Activated T-cell treated with anti-CD3 and anti-CD28 coated beads, Interleukin-2, amount 50 U/mL, for 72 hours (primary cell): ENCODE measurements around the gene MED15. TPM values are rescaled to one million over a fixed set of nuclear protein-coding genes. Genes with fewer than 3 reads are reported as not detected.
"Not testable (repeated sequence)": the region's sequence is repeated elsewhere in the genome, so short reads cannot be mapped to it uniquely, and the experiment has no call there.

Source experiments
- ATAC-seq, 2 donors: fragments of 150-1000 bp; cut with Tn5 transposase; replicated peaks in 1 of 2; 2 replicates each; pipeline ENCODE4 v1.10.0; 2021; ENCODE audit warnings: moderate library complexity in 2 of 2, mild to moderate bottlenecking in 1 of 2
- DNase-seq, 2 donors: peaks; one replicate each; pipeline ENCODE4 v3.0.0; 2021 to 2022; ENCODE audit warnings: mixed read lengths in 1 of 2
- H3K27ac Mint-ChIP-seq: one replicate; pipeline ENCODE4 v1.8.0; 2022; ENCODE audit warnings: mild to moderate bottlenecking, moderate library complexity, mixed read lengths
- H3K27me3 Mint-ChIP-seq: one replicate; pipeline ENCODE4 v1.8.0; 2022; ENCODE audit warnings: low read depth, mixed read lengths
- H3K36me3 Mint-ChIP-seq, 2 donors: one replicate each; pipeline ENCODE4 v1.8.0; 2022; ENCODE audit warnings: mixed read lengths in 2 of 2, mild to moderate bottlenecking in 1 of 2; ENCODE audit not compliant: insufficient read depth in 2 of 2
- H3K4me1 Mint-ChIP-seq: one replicate; pipeline ENCODE4 v1.8.0; 2022; ENCODE audit warnings: low read depth, mixed read lengths
- H3K4me3 Mint-ChIP-seq, 2 donors: one replicate each; pipeline ENCODE4 v1.8.0; 2022; ENCODE audit warnings: mild to moderate bottlenecking in 2 of 2, mixed read lengths in 2 of 2, moderate library complexity in 2 of 2
- H3K9me3 Mint-ChIP-seq, 2 donors: one replicate each; pipeline ENCODE4 v1.8.0; 2022; ENCODE audit warnings: mixed read lengths in 2 of 2
- total RNA-seq, 2 donors: library from RNA; stranded (reverse); gene quantifications; one replicate each; pipeline ENCODE4 v1.2.3, GENCODE V29; 2022

Gene MED15
- total RNA-seq, 2 donors from 2014 or later, result 106 to 113 TPM

DNA sequence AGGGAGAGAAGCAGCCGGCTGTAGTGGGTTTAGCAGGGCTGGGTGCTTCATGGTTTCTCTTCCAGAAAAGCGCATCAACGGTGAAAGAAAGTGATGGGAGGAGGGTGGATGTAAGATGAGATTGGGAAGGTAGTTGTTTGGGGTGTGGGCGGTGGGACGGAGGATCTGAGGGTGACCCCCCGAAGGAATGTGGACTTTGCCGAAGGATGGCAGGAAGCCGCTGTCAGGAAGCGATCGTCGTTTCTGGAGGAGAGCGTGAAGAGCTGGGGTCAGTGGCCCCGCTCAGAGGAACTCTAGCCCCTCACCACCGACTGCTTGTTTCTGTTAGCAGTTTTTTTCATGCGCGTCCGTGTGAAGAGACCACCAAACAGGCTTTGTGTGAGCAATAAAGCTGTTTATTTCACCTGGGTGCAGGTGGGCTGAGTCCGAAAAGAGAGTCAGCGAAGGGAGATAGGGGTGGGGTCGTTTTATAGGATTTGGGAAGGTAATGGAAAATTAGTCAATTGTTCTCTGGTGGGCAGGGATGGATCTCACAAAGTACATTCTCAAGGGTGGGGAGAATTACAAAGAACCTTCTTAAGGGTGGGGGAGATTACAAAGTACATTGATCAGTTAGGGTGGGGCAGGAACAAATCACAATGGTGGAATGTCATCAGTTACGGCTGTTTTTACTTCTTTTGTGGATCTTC lies 801 bp downstream of the MED15 start:
- peak in 1 of 2 donors; percentile 12 for ATAC-seq

DNA sequence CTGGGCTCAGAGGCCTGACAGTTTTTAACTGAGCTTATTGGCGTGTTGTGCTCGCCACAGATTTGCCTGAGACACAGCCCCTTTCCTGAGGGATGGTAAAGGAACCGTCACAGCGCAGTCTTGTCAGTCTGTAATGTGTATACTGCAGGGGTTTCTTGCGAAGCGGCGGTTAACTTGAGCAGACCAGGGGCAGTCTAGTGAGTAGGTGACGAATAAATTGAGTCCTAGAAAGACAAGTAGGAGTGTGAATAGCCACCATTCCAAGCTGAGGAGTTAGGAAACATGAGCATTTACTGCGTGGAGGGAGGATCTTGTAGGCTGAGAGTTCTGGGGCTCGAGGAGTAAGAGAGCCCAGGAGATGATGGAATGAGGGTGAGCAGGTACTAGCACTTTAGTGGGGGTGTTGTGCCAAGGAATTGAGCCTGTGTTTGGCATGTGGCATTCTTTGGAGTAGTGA lies 1.4 kb downstream of the MED15 start:
- Mint-ChIP-seq H3K27ac (peak overlapping the region; percentile 97), H3K9me3 (no peaks in the 10 kb centered on the region), H3K4me1 (peaks cover 66% of the 10 kb centered on the region), H3K36me3 (peaks cover 10 to 13% of the 10 kb centered on the region in 2 donors), H3K4me3 (peak overlapping the region; percentile 84 to 99), H3K27me3 (no peaks in the 10 kb centered on the region)
- DNase-seq (no peak), ATAC-seq (no peak)

More for the DNA sequence above, 801 bp downstream of the MED15 start:
- H3K27me3 Mint-ChIP-seq, H3K9me3 Mint-ChIP-seq, DNase-seq: not testable (repeated sequence)
- peaks cover 59% of the 10 kb centered on the region for H3K4me1 Mint-ChIP-seq
- H3K36me3 Mint-ChIP-seq, result peaks cover 10 to 13% of the 10 kb centered on the region in 2 donors
- H3K27ac Mint-ChIP-seq, result peak overlapping the region; percentile 97
- peak overlapping the region; percentile 84 to 99 for H3K4me3 Mint-ChIP-seq

DNA sequence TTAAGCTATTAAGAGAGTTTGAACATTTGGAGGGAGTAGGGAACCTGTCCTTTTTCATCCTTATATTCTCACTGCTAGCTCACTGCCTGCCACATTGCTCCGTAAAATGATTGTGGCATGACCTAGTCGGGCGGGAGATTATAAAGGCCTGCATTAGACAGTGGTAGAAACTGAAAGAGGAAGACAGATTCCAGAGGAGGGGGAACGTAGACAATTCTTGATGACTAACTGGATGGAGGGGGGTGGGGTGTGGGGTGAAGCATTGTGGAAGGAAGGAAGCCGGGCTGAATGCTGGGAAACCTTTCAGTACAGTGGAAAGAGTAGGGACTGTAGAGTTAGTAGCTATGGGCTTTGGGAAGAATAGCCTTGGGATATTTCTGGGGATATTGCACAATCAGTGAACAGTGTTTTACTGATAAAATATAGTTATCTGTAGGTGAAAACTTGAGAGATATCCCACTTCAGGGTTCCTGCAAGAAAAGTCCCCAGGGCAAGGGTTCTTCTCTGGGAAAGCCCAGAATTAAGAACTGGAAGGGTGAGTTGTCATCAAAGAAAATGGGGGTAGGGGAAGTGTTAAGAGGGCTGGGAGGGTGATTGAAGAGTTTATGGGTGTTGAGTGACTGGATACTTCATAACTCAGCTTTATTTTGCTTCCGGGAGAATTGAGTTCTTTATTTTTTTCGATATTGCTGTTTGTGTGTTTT lies 2.1 kb downstream of the MED15 start:
- peak; percentile 38 to 48 for DNase-seq
- no peaks in the 10 kb centered on the region for H3K9me3 Mint-ChIP-seq
- peak; percentile 15 to 18 for ATAC-seq
- peaks cover 10 to 16% of the 10 kb centered on the region in 2 donors for H3K36me3 Mint-ChIP-seq
- no peaks in the 10 kb centered on the region for H3K27me3 Mint-ChIP-seq
- peak overlapping the region; percentile 97 for H3K27ac Mint-ChIP-seq
- peak overlapping the region; percentile 84 to 99 for H3K4me3 Mint-ChIP-seq
- peaks cover 72% of the 10 kb centered on the region for H3K4me1 Mint-ChIP-seq

DNA sequence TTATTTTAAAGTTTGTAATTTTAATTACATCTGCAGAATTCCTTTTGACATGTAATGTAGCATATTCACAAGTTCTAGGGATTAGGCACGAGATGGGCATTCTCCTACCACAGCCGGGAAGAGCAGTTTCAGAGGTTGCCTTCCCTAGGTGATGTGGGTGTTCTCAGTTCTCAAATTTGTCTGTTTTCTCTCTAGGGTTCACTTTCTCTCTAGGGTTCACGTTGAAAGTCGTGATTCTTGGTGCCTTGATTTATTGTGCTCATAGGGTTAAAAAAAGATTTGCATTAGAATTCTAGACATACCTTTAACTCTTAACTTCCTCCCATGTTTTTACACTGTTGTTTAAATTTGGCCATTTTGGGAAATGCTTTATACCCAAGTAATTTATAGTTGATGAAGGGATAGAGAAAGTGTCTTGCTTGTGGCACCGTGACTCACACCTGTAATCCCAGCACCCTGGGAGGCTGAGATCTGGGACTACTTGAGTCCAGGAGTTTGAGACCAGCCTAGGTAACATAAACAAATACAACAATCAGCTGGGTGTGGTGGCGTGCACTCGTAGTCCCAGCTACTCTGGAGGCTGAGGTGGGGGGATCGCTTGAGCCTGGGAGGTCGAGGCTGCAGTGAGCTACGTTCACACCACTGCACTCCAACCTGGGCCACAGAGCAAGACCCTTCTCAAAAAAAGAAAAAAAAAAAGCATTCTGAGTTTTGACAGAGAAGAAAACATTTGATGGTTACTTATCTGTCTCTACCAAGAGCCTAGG lies 3.6 kb downstream of the MED15 start:
- Mint-ChIP-seq H3K27me3 (no peaks in the 10 kb centered on the region), H3K4me1 (peaks cover 83% of the 10 kb centered on the region), H3K36me3 (peaks cover 10 to 16% of the 10 kb centered on the region in 2 donors), H3K4me3 (peak overlapping the region; percentile 84 to 99), H3K9me3 (no peaks in the 10 kb centered on the region), H3K27ac (peak overlapping the region; percentile 51)
- DNase-seq, result no peak
- no peak for ATAC-seq

DNA sequence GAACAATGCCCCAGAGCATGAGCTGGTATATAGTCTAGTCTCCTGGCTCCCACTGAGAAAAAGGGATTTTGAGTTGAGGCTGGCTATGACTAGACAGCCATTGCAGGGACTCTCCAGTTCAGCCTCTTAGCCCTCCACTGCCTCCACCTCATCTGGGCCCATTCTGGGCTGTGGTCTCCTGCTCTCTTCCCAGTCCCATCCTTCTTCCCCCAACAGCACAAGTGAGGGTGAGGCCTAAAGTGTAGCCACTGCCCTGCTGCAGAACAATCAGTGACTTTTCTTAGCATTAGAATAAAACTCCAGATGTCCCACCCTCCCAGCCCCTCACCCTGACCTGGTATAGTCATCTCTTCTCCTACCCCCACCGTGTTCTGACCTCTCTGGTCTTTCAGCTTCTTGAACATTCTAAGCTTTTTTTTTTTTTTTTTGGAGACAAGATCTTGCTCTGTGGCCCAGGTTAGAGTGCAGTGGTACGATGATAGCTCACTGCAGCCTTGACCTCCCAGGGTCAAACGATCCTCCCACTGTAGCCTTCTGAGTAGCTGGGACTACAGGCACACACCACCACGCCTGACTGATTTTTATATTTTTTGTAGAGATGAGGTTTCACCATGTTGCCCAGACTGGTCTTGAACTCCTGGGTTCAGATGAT lies 4.3 kb downstream of the MED15 start:
- no peaks in the 10 kb centered on the region for H3K9me3 Mint-ChIP-seq
- DNase-seq (no peak), ATAC-seq (no peak)
- peak overlapping the region; percentile 24 to 72 for H3K4me3 Mint-ChIP-seq
- peaks cover 10 to 16% of the 10 kb centered on the region in 2 donors for H3K36me3 Mint-ChIP-seq
- H3K4me1 Mint-ChIP-seq, result peaks cover 88% of the 10 kb centered on the region
- peak overlapping the region; percentile 96 for H3K27ac Mint-ChIP-seq
- H3K27me3 Mint-ChIP-seq, result no peaks in the 10 kb centered on the region

DNA sequence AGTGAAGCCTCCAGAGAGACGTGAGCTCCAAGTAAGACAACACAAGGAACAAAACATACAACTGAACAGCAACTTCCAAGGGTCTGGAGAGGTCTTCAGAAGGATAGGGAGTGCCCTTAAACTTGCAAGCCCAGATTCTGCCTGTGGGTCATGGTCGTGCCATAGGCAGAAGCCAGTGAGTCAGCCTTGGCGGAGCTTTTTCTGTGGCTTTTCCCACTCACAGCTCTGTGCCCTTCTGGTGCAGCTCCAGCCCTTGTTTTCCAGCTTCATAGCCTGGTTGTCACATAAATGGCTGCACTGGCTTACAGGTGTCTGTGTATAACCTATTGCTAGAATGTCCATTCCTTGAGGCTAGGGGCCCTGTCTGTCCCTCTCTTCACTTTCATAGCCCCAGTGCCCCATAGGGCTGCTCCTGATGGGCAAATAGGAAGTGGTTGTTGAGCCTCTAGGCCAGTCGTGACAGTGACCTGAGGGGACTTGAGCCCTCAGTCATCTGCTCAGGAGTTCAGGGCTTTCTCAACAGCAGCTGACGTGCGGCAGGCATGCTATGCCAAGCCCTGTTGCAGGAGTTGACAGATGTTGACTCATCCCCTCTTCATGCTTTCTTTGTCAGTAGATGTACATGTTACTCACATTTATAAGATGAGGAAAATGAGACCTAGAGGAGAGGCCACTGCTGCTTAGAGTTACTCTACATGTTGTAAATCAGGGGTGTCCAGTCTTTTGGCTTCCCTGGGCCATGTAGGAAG lies 7.4 kb downstream of the MED15 start:
- Mint-ChIP-seq H3K27me3 (no peaks in the 10 kb centered on the region), H3K9me3 (no peaks in the 10 kb centered on the region), H3K4me3 (peak overlapping the region; percentile 14 to 35), H3K4me1 (peaks cover 91% of the 10 kb centered on the region), H3K27ac (peak overlapping the region; percentile 75), H3K36me3 (peaks cover 2 to 14% of the 10 kb centered on the region in 2 donors)
- ATAC-seq (peak; percentile 73 to 75), DNase-seq (peak in 1 of 2 donors; percentile 18)

DNA sequence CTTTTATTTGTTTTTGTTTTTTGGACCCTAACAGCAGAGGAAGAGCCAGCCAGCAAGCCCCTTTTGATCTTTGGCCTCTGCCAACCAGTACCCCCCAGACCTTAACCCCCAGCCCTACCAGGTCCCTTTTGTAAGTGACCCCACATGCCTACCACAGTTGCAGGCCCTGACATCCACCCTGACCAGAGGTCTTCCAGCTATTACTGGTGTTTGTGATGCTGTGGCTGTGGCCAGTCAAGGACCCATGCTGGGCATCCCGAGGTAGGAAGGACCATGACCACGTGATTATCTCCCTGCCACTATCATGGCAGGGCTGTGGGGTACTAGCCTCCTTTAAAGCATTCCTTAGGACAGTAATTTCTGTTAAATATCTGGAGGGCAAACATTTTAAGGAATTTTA lies 9.0 kb downstream of the MED15 start:
- H3K36me3 Mint-ChIP-seq, result peaks cover 4 to 14% of the 10 kb centered on the region in 2 donors
- no peak overlapping the region for H3K27ac Mint-ChIP-seq
- DNase-seq, result no peak
- no peak for ATAC-seq
- H3K4me1 Mint-ChIP-seq, result peaks cover 86% of the 10 kb centered on the region
- no peak overlapping the region for H3K4me3 Mint-ChIP-seq
- H3K27me3 Mint-ChIP-seq, result no peaks in the 10 kb centered on the region
- no peaks in the 10 kb centered on the region for H3K9me3 Mint-ChIP-seq

DNA sequence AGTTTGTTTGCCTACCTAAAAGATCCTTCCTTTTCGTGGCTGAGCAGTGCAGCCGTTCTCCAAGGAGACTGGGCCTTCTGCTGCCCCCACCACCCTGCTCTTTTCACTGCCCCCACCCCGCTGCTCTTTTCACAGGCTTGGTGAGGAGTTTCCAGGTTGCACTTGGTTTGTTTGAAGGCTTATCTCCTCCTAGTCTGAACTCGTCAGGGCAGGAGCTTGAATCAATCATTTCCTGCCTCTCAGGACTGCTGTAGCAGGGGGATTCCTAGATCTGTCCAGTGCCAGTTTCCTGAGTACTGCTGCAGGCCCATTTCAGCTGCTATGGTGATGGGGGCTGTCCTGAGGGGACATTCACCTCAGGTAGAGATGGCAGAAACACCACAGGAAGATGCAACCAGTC lies 10.0 kb downstream of the MED15 start:
- peak overlapping the region; percentile 52 for H3K27ac Mint-ChIP-seq
- no peaks in the 10 kb centered on the region for H3K9me3 Mint-ChIP-seq
- H3K4me1 Mint-ChIP-seq, result peaks cover 83% of the 10 kb centered on the region
- H3K4me3 Mint-ChIP-seq, result peak overlapping the region; percentile 66 to 71
- ATAC-seq (peak in 1 of 2 donors; percentile 28), DNase-seq (no peak)
- no peaks in the 10 kb centered on the region for H3K27me3 Mint-ChIP-seq
- peaks cover 6 to 17% of the 10 kb centered on the region in 2 donors for H3K36me3 Mint-ChIP-seq

DNA sequence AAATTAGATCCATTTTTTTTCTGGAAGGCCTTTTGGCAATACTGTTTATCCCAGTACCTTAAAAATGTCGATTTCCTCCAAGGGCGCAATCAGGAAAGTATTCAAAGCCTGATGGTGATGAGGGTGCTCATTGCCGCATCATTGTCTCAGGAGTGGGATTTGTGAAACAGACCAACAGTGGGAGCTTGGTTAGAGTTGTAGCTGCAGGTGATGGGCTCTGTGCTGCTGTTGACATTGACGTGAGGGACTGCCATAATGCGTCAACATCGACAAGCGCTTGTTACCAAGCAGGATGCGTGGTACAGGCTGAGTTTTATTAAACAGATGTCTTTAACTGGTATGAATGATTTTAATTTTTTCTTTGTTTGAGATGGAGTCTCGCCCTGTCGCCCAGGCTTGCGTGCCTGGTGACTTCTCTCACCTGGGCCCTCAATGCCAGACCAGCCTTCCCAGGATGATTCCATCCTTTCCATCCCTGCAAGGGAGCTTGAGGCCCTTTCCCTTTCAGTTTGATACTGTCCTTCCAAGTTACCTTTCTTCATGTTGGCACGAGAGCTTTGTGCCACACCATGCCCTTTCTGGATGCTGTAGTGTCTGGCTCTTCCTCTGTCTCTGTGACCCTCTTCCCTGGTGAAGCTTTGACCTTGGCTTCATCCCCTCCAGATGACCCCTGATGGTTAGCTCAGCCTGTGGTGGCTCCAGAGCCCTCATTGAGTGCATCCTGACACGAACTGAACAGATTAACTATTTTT lies 10.6 kb downstream of the MED15 start:
- peaks cover 6 to 19% of the 10 kb centered on the region in 2 donors for H3K36me3 Mint-ChIP-seq
- H3K4me3 Mint-ChIP-seq, result peak overlapping the region in 1 of 2 donors; percentile 2

DNA sequence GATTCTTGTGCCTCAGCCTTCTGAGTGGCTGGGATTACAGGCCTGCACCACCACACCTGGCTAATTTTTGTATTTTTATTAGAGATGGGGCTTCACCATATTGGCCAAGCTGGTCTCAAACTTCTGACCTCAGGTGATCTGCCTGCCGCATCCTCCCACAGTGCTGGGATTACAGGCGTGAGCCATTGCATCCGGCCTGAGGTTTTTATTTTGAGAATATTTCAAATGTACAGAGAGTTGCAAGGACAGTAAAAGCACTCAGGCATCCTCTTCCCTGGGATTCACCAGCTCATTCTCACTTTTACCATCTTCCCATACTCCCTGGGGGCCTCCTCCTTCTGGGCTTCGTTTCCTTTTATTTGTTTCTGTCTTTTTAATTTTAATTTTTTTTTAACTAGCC lies 12.1 kb downstream of the MED15 start:
- ATAC-seq, result no peak
- Mint-ChIP-seq H3K27me3 (no peaks in the 10 kb centered on the region), H3K4me1 (peaks cover 85% of the 10 kb centered on the region), H3K9me3 (no peaks in the 10 kb centered on the region), H3K36me3 (peaks cover 9 to 16% of the 10 kb centered on the region in 2 donors), H3K4me3 (no peak overlapping the region), H3K27ac (peak overlapping the region; percentile 43)
- no peak for DNase-seq

More for the DNA sequence above, 10.6 kb downstream of the MED15 start:
- no peaks in the 10 kb centered on the region for H3K9me3 Mint-ChIP-seq
- ATAC-seq, result no peak
- H3K27me3 Mint-ChIP-seq, result no peaks in the 10 kb centered on the region
- DNase-seq, result no peak
- H3K27ac Mint-ChIP-seq, result peak overlapping the region; percentile 52
- peaks cover 85% of the 10 kb centered on the region for H3K4me1 Mint-ChIP-seq

DNA sequence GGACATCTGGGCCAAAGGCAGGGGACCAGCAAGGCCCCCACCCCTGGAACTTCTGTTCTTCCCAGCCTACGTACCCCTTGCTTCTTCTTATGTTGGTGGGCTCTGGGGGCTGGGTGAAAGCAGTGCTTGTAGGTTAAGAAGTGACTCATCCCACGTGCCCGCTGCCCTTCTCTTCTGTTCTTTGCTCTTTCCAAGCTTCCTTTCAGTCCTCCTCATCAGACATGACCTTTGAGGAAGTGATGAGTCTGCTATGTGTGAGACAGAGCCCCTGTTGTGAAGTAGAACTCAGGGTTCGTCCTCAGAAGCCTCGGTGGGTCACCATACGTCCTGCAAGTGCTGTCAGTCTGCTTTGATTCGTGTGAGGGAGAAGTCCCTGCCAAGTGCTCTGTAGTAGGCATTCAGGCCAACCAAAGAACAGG lies 12.7 kb downstream of the MED15 start:
- H3K36me3 Mint-ChIP-seq, result peaks cover 9 to 16% of the 10 kb centered on the region in 2 donors
- H3K4me3 Mint-ChIP-seq, result peak overlapping the region; percentile 15 to 54
- H3K27ac Mint-ChIP-seq, result peak overlapping the region; percentile 43
- DNase-seq, result peak; percentile 21 to 31
- no peaks in the 10 kb centered on the region for H3K9me3 Mint-ChIP-seq
- peaks cover 82% of the 10 kb centered on the region for H3K4me1 Mint-ChIP-seq
- no peaks in the 10 kb centered on the region for H3K27me3 Mint-ChIP-seq
- peak; percentile 60 to 67 for ATAC-seq
